HepG2 (cell line): ENCODE data around the gene DCTN3. TPM values are rescaled to one million over a fixed set of nuclear protein-coding genes. Genes with fewer than 3 reads are reported as not detected.
A peak's percentile ranks its signal among the peaks of the same experiment; 100 is the strongest.

Source experiments
- HNF4G ChIP-seq, 2 experiments: sonication (generic) in 1 of 2; formaldehyde crosslinking in 1 of 2; IDR thresholded peaks; 2 replicates each; pipeline versions ENCODE4 v1.4.0 to v1.6.1; 2011 to 2020; ENCODE audit warnings: borderline replicate concordance in 2 of 2, low read depth in 2 of 2, mild to moderate bottlenecking in 2 of 2, low read length in 1 of 2, missing genetic modification reagents in 1 of 2, moderate library complexity in 1 of 2
- IKZF4 ChIP-seq: sonication (generic); formaldehyde crosslinking; IDR thresholded peaks from 2 replicates; pipeline ENCODE4 v1.5.1; 2020; ENCODE audit warnings: borderline replicate concordance, mild to moderate bottlenecking, low read depth, missing genetic modification reagents; ENCODE audit errors: not compliant biosample characterization
- NAIF1 ChIP-seq: sonication (generic); formaldehyde crosslinking; IDR thresholded peaks from 2 replicates; pipeline ENCODE4 v1.5.0; 2020; ENCODE audit warnings: mild to moderate bottlenecking, missing genetic modification reagents, borderline replicate concordance
- NPAS2 ChIP-seq: sonication (generic); formaldehyde crosslinking; IDR thresholded peaks from 2 replicates; pipeline ENCODE4 v1.8.0; 2022; ENCODE audit warnings: mild to moderate bottlenecking, missing genetic modification reagents, borderline replicate concordance
- NRL ChIP-seq: sonication (generic); formaldehyde crosslinking; IDR thresholded peaks from 2 replicates; pipeline ENCODE4 v1.5.0; 2020; ENCODE audit warnings: missing genetic modification reagents, mild to moderate bottlenecking, moderate library complexity, borderline replicate concordance
- REXO4 ChIP-seq: sonication (generic); formaldehyde crosslinking; IDR thresholded peaks from 2 replicates; pipeline ENCODE4 v1.8.0; 2022; ENCODE audit warnings: missing genetic modification reagents, mild to moderate bottlenecking, borderline replicate concordance
- SIX4 ChIP-seq: sonication (generic); formaldehyde crosslinking; IDR thresholded peaks from 2 replicates; pipeline ENCODE4 v1.4.0; 2020; ENCODE audit warnings: missing genetic modification reagents
- TEAD2 ChIP-seq: sonication (generic); formaldehyde crosslinking; IDR thresholded peaks from 2 replicates; pipeline ENCODE4 v1.9.0; 2021; ENCODE audit warnings: missing genetic modification reagents
- ZNF235 ChIP-seq: sonication (generic); formaldehyde crosslinking; IDR thresholded peaks from 2 replicates; pipeline ENCODE4 v1.8.1; 2023; ENCODE audit warnings: mild to moderate bottlenecking, missing genetic modification reagents, borderline replicate concordance
- ZNF326 ChIP-seq: sonication (generic); formaldehyde crosslinking; IDR thresholded peaks from 2 replicates; pipeline ENCODE4 v1.4.0; 2020; ENCODE audit warnings: missing genetic modification reagents, borderline replicate concordance
- ZNF550 ChIP-seq: sonication (generic); formaldehyde crosslinking; IDR thresholded peaks from 2 replicates; pipeline ENCODE4 v1.4.0; 2020; ENCODE audit warnings: mild to moderate bottlenecking, missing genetic modification reagents, borderline replicate concordance
- ZNF557 ChIP-seq: sonication (generic); formaldehyde crosslinking; IDR thresholded peaks from 2 replicates; pipeline ENCODE4 v1.4.0; 2020; ENCODE audit warnings: missing genetic modification reagents
- polyA plus RNA-seq, 8 experiments: library from polyadenylated mRNA; depleted of rRNA in 3 of 8; stranded (reverse) in 7 of 8; unstranded in 1 of 8; fragments of >200 nt; fragmentation: Illumina TruSeq in 4 of 8; extraction: Trizol in 4 of 8; gene quantifications; 2 replicates each; pipeline versions ENCODE4 v1.2.1 to v1.2.3, GENCODE V29; 2011 to 2016; ENCODE audit warnings: low read depth in 4 of 8, missing spikeins in 1 of 8, mixed read lengths in 1 of 8; ENCODE audit not compliant: insufficient read depth in 1 of 8
- total RNA-seq, 5 experiments: library from RNA; depleted of rRNA; stranded (reverse); fragments of >200 nt; fragmentation: Illumina TruSeq; extraction: Trizol; gene quantifications; 2 replicates each; pipeline ENCODE4 v1.2.3, GENCODE V29; 2016; ENCODE audit warnings: low read depth in 1 of 5
- TF ChIP-seq, protein P1 (sequence below): sonication (generic); formaldehyde crosslinking; IDR thresholded peaks from 2 replicates; pipeline ENCODE4 v1.4.0; 2020; ENCODE audit warnings: missing genetic modification reagents, borderline replicate concordance
- TF ChIP-seq, protein P2 (sequence below): sonication (generic); formaldehyde crosslinking; IDR thresholded peaks from 2 replicates; pipeline ENCODE4 v1.9.0; 2021; ENCODE audit warnings: mild to moderate bottlenecking, missing genetic modification reagents
- TF ChIP-seq, protein P3 (sequence below): sonication (generic); formaldehyde crosslinking; IDR thresholded peaks from 2 replicates; pipeline ENCODE4 v1.4.0; 2020; ENCODE audit warnings: missing genetic modification reagents

The DCTN3 gene
- total and polyA plus RNA-seq, 2 of the 13 experiments (the other 11 are each of a cell fraction or from before 2014, with no cell fraction given), result 27.4 to 34.5 TPM

DNA sequence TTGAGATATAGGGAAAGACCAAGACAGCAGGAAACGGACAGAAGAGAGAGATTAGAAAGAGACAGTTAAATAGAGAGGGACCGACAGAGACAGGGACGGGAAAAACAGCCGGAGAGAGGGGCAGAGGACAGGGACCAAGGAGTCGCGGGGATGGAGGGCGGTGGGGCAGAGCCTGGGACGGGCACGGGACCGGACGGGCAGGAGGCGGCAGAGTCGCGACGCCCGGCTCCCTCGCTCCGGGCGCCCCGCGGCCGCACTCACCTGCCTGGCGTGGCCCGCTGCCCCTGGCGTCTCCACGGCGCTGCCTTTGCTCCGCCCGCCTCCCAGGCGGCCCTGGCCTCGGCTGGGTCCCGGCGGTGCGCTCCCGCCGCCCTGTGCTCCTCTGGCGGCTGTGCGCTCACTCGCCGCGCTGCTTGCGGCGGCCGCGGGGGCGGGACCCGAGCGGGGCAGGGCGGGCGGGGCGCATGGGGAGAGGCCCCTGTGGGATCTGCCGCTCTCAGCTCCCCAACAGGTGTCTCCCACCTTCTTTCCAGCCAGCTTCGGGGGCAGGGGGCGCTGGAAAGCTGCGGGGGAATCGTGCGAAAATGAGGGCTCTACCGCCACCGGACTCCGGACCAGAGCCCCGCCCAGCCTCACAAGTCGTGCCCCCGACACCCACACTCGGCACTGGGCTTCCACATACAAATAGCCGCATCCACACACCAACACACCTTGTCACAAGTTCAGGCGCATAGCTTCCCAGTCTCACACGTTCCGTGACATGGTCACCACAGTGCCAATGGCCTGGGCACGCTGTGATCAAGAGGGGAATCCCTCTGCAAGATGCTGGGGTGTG is 8.6 kb upstream of the DCTN3 start, which contains the start of gene ARID3C (continued):
- TF ChIP-seq, protein P1, sequence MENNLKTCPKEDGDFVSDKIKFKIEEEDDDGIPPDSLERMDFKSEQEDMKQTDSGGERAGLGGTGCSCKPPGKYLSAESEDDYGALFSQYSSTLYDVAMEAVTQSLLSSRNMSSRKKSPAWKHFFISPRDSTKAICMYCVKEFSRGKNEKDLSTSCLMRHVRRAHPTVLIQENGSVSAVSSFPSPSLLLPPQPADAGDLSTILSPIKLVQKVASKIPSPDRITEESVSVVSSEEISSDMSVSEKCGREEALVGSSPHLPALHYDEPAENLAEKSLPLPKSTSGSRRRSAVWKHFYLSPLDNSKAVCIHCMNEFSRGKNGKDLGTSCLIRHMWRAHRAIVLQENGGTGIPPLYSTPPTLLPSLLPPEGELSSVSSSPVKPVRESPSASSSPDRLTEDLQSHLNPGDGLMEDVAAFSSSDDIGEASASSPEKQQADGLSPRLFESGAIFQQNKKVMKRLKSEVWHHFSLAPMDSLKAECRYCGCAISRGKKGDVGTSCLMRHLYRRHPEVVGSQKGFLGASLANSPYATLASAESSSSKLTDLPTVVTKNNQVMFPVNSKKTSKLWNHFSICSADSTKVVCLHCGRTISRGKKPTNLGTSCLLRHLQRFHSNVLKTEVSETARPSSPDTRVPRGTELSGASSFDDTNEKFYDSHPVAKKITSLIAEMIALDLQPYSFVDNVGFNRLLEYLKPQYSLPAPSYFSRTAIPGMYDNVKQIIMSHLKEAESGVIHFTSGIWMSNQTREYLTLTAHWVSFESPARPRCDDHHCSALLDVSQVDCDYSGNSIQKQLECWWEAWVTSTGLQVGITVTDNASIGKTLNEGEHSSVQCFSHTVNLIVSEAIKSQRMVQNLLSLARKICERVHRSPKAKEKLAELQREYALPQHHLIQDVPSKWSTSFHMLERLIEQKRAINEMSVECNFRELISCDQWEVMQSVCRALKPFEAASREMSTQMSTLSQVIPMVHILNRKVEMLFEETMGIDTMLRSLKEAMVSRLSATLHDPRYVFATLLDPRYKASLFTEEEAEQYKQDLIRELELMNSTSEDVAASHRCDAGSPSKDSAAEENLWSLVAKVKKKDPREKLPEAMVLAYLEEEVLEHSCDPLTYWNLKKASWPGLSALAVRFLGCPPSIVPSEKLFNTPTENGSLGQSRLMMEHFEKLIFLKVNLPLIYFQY, result no peak
- TF ChIP-seq TEAD2 (CRISPR knock-in tag), result no peak
- TF ChIP-seq, protein P2, sequence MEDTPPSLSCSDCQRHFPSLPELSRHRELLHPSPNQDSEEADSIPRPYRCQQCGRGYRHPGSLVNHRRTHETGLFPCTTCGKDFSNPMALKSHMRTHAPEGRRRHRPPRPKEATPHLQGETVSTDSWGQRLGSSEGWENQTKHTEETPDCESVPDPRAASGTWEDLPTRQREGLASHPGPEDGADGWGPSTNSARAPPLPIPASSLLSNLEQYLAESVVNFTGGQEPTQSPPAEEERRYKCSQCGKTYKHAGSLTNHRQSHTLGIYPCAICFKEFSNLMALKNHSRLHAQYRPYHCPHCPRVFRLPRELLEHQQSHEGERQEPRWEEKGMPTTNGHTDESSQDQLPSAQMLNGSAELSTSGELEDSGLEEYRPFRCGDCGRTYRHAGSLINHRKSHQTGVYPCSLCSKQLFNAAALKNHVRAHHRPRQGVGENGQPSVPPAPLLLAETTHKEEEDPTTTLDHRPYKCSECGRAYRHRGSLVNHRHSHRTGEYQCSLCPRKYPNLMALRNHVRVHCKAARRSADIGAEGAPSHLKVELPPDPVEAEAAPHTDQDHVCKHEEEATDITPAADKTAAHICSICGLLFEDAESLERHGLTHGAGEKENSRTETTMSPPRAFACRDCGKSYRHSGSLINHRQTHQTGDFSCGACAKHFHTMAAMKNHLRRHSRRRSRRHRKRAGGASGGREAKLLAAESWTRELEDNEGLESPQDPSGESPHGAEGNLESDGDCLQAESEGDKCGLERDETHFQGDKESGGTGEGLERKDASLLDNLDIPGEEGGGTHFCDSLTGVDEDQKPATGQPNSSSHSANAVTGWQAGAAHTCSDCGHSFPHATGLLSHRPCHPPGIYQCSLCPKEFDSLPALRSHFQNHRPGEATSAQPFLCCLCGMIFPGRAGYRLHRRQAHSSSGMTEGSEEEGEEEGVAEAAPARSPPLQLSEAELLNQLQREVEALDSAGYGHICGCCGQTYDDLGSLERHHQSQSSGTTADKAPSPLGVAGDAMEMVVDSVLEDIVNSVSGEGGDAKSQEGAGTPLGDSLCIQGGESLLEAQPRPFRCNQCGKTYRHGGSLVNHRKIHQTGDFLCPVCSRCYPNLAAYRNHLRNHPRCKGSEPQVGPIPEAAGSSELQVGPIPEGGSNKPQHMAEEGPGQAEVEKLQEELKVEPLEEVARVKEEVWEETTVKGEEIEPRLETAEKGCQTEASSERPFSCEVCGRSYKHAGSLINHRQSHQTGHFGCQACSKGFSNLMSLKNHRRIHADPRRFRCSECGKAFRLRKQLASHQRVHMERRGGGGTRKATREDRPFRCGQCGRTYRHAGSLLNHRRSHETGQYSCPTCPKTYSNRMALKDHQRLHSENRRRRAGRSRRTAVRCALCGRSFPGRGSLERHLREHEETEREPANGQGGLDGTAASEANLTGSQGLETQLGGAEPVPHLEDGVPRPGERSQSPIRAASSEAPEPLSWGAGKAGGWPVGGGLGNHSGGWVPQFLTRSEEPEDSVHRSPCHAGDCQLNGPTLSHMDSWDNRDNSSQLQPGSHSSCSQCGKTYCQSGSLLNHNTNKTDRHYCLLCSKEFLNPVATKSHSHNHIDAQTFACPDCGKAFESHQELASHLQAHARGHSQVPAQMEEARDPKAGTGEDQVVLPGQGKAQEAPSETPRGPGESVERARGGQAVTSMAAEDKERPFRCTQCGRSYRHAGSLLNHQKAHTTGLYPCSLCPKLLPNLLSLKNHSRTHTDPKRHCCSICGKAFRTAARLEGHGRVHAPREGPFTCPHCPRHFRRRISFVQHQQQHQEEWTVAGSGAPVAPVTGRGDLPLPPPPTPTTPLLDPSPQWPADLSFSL (CRISPR knock-in tag), result peak; percentile 62; the same call in 1 of the 2 replicates
- TF ChIP-seq NRL (CRISPR knock-in tag), result no peak
- TF ChIP-seq ZNF326 (CRISPR knock-in tag), result no peak
- TF ChIP-seq NPAS2 (CRISPR knock-in tag), result no peak
- 0 out of 2 replicates have a peak, but pooled peaks have one; percentile 30 for TF ChIP-seq ZNF550 (CRISPR knock-in tag)
- TF ChIP-seq SIX4 (CRISPR knock-in tag), result no peak
- TF ChIP-seq ZNF557 (CRISPR knock-in tag), result no peak
- no peak for TF ChIP-seq IKZF4 (CRISPR knock-in tag)
- TF ChIP-seq HNF4G (IDR thresholded peaks at IDR 0.05; ENCODE audit: borderline replicate concordance, low read depth, low read length), result no peak
- TF ChIP-seq HNF4G (CRISPR knock-in tag; IDR thresholded peaks at IDR 0.05; ENCODE audit: borderline replicate concordance, low read depth), result 0 out of 2 replicates have a peak, but pooled peaks have one; percentile 18
- no peak for TF ChIP-seq REXO4 (CRISPR knock-in tag)
- no peak for TF ChIP-seq NAIF1
- TF ChIP-seq, protein P3, sequence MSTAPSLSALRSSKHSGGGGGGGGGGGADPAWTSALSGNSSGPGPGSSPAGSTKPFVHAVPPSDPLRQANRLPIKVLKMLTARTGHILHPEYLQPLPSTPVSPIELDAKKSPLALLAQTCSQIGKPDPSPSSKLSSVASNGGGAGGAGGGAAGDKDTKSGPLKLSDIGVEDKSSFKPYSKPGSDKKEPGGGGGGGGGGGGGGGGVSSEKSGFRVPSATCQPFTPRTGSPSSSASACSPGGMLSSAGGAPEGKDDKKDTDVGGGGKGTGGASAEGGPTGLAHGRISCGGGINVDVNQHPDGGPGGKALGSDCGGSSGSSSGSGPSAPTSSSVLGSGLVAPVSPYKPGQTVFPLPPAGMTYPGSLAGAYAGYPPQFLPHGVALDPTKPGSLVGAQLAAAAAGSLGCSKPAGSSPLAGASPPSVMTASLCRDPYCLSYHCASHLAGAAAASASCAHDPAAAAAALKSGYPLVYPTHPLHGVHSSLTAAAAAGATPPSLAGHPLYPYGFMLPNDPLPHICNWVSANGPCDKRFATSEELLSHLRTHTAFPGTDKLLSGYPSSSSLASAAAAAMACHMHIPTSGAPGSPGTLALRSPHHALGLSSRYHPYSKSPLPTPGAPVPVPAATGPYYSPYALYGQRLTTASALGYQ, result no peak
- TF ChIP-seq ZNF235 (CRISPR knock-in tag), result peak; percentile 30; the same call in 1 of the 2 replicates
